T-cell (primary cell): Measurements from ENCODE around the gene FNBP1. TPM values are rescaled to one million over a fixed set of nuclear protein-coding genes. Genes with fewer than 3 reads are reported as not detected.

Experiments
- ATAC-seq, 4 experiments: fragments of 200-7000 bp in 3 of 4; fragments of 150-1000 bp in 1 of 4; cut with Tn5 transposase; replicated peaks in 1 of 4; 1 replicate in 3 of 4; 2 replicates in 1 of 4; pipeline ENCODE4 v1.10.0; 2021; ENCODE audit warnings: moderate library complexity in 3 of 4, mild to moderate bottlenecking in 2 of 4, moderate number of reproducible peaks in 1 of 4
- CTCF ChIA-PET, 2 donors: fragments of 300-600 bp; sonication (Branson Sonifier 250); formaldehyde crosslinking; loops; one replicate each; lab custom pipeline; 2022; ENCODE audit warnings: antibody characterized with exemption in 2 of 2; lab: Charles Lee
- POLR2A ChIA-PET, 2 donors: fragments of 300-600 bp; sonication (Branson Sonifier 250); formaldehyde crosslinking; loops; one replicate each; lab custom pipeline; 2022; ENCODE audit warnings: antibody characterized with exemption in 2 of 2; lab: Charles Lee
- DNase-seq, 35 experiments: peaks; one replicate each; pipeline versions ENCODE4 v3.0.0 to v3.0.0-alpha.2; 2013 to 2023
- H3K27ac ChIP-seq: one replicate; pipeline ENCODE4 v1.5.1; 2013; ENCODE audit warnings: low read length
- H3K27me3 ChIP-seq, 2 experiments: replicated peaks in 1 of 2; 1 replicate in 1 of 2; 2 replicates in 1 of 2; pipeline versions ENCODE4 v1.6.1 to v1.7.0; 2013; ENCODE audit warnings: low read length in 1 of 2, mixed read lengths in 1 of 2; ENCODE audit not compliant: control insufficient read depth in 2 of 2, insufficient read depth in 2 of 2; ENCODE audit errors: extremely low read depth in 1 of 2
- H3K36me3 ChIP-seq, 2 donors: 1 replicate in 1 of 2; 2 replicates in 1 of 2; pipeline versions ENCODE4 v1.6.1 to v1.7.0; 2013; ENCODE audit warnings: low read length in 1 of 2; ENCODE audit not compliant: control insufficient read depth in 2 of 2, insufficient read depth in 1 of 2; ENCODE audit errors: extremely low read depth in 1 of 2
- H3K4me1 ChIP-seq, 2 experiments: 1 replicate in 1 of 2; 2 replicates in 1 of 2; pipeline versions ENCODE4 v1.6.1 to v1.7.0; 2013; ENCODE audit warnings: low read length in 2 of 2, mixed read lengths in 1 of 2; ENCODE audit not compliant: insufficient read depth in 2 of 2, control insufficient read depth in 1 of 2; ENCODE audit errors: extremely low read depth in 1 of 2
- H3K4me3 ChIP-seq, 2 donors: 1 replicate in 1 of 2; 2 replicates in 1 of 2; pipeline versions ENCODE4 v1.5.1 to v1.7.0; 2013; ENCODE audit warnings: mild to moderate bottlenecking in 2 of 2, low read length in 1 of 2, moderate library complexity in 1 of 2; ENCODE audit not compliant: control insufficient read depth in 1 of 2; ENCODE audit errors: extremely low read depth in 1 of 2
- H3K9me3 ChIP-seq: 2 replicates; pipeline ENCODE4 v1.7.0; 2013
- H3K27ac Mint-ChIP-seq, 2 donors: one replicate each; pipeline ENCODE4 v1.8.0; 2020 to 2021; ENCODE audit warnings: mild to moderate bottlenecking in 2 of 2, mixed read lengths in 2 of 2
- H3K27me3 Mint-ChIP-seq, 2 donors: one replicate each; pipeline ENCODE4 v1.8.0; 2021 to 2022; ENCODE audit warnings: mixed read lengths in 2 of 2
- H3K36me3 Mint-ChIP-seq: one replicate; pipeline ENCODE4 v1.8.0; 2021; ENCODE audit warnings: mixed read lengths
- H3K4me1 Mint-ChIP-seq, 3 donors: one replicate each; pipeline ENCODE4 v1.8.0; 2020 to 2022; ENCODE audit warnings: mixed read lengths in 3 of 3, mild to moderate bottlenecking in 1 of 3
- H3K4me3 Mint-ChIP-seq, 3 donors: one replicate each; pipeline ENCODE4 v1.8.0; 2020 to 2022; ENCODE audit warnings: mild to moderate bottlenecking in 3 of 3, mixed read lengths in 3 of 3, moderate library complexity in 3 of 3
- H3K9me3 Mint-ChIP-seq, 3 donors: one replicate each; pipeline ENCODE4 v1.8.0; 2020 to 2022; ENCODE audit warnings: mixed read lengths in 3 of 3
- WGBS: methylation state at CpG from one replicate; pipeline ENCODE4 v1.1.5; 2013; ENCODE audit warnings: missing lambda C conversion rate; ENCODE audit not compliant: insufficient coverage; 5-methylcytosine and 5-hydroxymethylcytosine counted together
- total RNA-seq, 35 experiments: library from RNA in 6 of 35; stranded (reverse) in 6 of 35; fragments of 120-200 nt in 1 of 35; gene quantifications; one replicate each; pipeline versions ENCODE4 v1.2.1 to v1.2.4 and lab custom pipeline; 2013 to 2026

FNBP1 gene
- total RNA-seq, 5 donors from 2014 or later (not counting 1 experiment from before 2014, with no cell fraction given) = 166 to 211 (median 182) TPM

GRCh38 chr9:129910628-129911567 lies 132.1 kb downstream of the FNBP1 start:
- H3K27me3 ChIP-seq = no peaks in the 10 kb centered on the region
- Mint-ChIP-seq H3K4me1 (peaks cover 10 to 20% (median 17%) of the 10 kb centered on the region in 3 donors), H3K9me3 (no peaks in the 10 kb centered on the region), H3K36me3 (peaks cover 45% of the 10 kb centered on the region), H3K27ac (peak overlapping the region; percentile 69 to 85), H3K27me3 (no peaks in the 10 kb centered on the region), H3K4me3 (no peak overlapping the region)
- ATAC-seq (no peak), DNase-seq (no peak)
- no peak overlapping the region for H3K27ac ChIP-seq
- H3K4me3 ChIP-seq = no peak overlapping the region
- peaks cover 3 to 72% of the 10 kb centered on the region in 2 donors for H3K36me3 ChIP-seq
- 96% methylated on average over 10 of the region's 15 CpGs for WGBS
- peaks cover 0 to 5% of the 10 kb centered on the region in 2 experiments for H3K4me1 ChIP-seq
- POLR2A ChIA-PET = interaction anchor here in 1 of 2 donors (0.5 kb wide), 1 partner anchor 56 kb away, joined by 3 read pairs; no protein-coding TSS in a partner anchor
- no peaks in the 10 kb centered on the region for H3K9me3 ChIP-seq
- CTCF ChIA-PET = no interaction called here

DNA sequence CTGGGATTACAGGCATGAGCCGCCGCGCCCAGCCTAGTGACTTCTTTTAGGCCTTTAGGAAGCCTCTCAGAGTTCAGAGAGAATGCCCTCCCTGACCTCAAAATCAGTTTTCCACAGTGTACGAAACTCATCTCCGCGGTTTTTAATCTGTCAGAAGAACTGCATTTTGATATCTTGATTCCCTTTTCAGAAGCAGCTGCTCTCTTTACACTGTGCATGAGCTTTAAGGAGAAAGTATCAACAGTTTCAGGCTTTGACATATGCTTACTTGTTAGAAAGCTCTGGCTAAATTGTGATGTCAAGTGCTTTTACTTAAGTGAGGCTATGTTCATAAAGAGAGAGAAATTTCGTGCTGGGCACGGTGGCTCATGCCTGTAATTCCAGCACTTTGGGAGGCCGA lies 133.1 kb downstream of the FNBP1 start:
- no peak overlapping the region for H3K27ac ChIP-seq
- no peaks in the 10 kb centered on the region for H3K27me3 ChIP-seq
- Mint-ChIP-seq H3K27ac (peak overlapping the region; percentile 80 to 81), H3K9me3 (no peaks in the 10 kb centered on the region), H3K27me3 (no peaks in the 10 kb centered on the region), H3K36me3 (peaks cover 48% of the 10 kb centered on the region), H3K4me1 (peaks cover 13 to 17% (median 17%) of the 10 kb centered on the region in 3 donors), H3K4me3 (no peak overlapping the region)
- 97% methylated on average over 7 of the region's 9 CpGs for WGBS
- H3K9me3 ChIP-seq = no peaks in the 10 kb centered on the region
- DNase-seq (no peak), ATAC-seq (no peak)
- CTCF ChIA-PET = interaction anchor here in 1 of 2 donors (0.7 kb wide), 1 partner anchor 115 kb away, joined by 3 read pairs; no protein-coding TSS in a partner anchor
- no peak overlapping the region for H3K4me3 ChIP-seq
- peaks cover 3 to 72% of the 10 kb centered on the region in 2 donors for H3K36me3 ChIP-seq
- POLR2A ChIA-PET = interaction anchor here in 1 of 2 donors (0.7 kb wide), 1 partner anchor 57 kb away, joined by 4 read pairs; no protein-coding TSS in a partner anchor
- H3K4me1 ChIP-seq = peaks cover 0 to 3% of the 10 kb centered on the region in 2 experiments

- Histone ChIP-seq H3K36me3 (peaks cover 3 to 77% of the 10 kb centered on the region in 2 donors), H3K4me3 (no peak overlapping the region), H3K4me1 (peaks cover 0 to 3% of the 10 kb centered on the region in 2 experiments), H3K27me3 (no peaks in the 10 kb centered on the region), H3K9me3 (no peaks in the 10 kb centered on the region), H3K27ac (no peak overlapping the region)
- ChIA-PET POLR2A (interaction anchor here in 1 of 2 donors (0.6 kb wide), 1 partner anchor 1555 kb away, joined by 3 read pairs; no protein-coding TSS in a partner anchor), CTCF (no interaction called here)
- H3K27ac Mint-ChIP-seq = peak overlapping the region; percentile 80 to 81
- peaks cover 57% of the 10 kb centered on the region for H3K36me3 Mint-ChIP-seq
- WGBS = no CpG with 5 or more reads among the region's 4 CpGs
- no peak overlapping the region for H3K4me3 Mint-ChIP-seq
- ATAC-seq (no peak), DNase-seq (no peak)
- H3K9me3 Mint-ChIP-seq = no peaks in the 10 kb centered on the region
- peaks cover 17 to 25% (median 25%) of the 10 kb centered on the region in 3 donors for H3K4me1 Mint-ChIP-seq
- H3K27me3 Mint-ChIP-seq = no peaks in the 10 kb centered on the region
These were observed 134.1 kb downstream of the FNBP1 start for GRCh38 chr9:129908906-129909305.

DNA sequence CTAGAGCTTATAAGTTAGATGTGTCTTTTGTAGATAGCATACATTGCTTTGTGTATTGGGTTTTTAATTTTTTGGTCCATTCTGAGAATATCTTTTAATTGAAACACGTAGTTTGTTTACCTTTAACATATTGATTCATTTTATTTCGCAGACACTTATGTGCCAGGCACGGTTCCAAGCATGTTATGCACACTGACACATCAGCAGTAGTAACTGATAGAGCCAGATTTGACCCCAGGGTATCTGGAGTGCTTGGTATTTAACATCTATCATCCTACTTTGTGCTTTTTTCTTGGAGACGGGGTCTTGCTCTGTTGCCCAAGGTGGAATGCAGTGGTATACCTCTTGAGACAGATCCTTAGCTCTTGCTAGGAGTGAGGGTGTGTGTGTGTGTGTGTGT lies 135.8 kb downstream of the FNBP1 start:
- Histone ChIP-seq H3K4me3 (no peak overlapping the region), H3K27ac (no peak overlapping the region), H3K36me3 (peaks cover 8 to 86% of the 10 kb centered on the region in 2 donors), H3K9me3 (no peaks in the 10 kb centered on the region), H3K4me1 (peaks cover 0 to 3% of the 10 kb centered on the region in 2 experiments), H3K27me3 (no peaks in the 10 kb centered on the region)
- CTCF ChIA-PET = interaction anchor here in 1 of 2 donors (0.7 kb wide), 2 partner anchors 35 to 745 kb away, joined by 4 to 8 read pairs; no protein-coding TSS in a partner anchor
- H3K27ac Mint-ChIP-seq = peak overlapping the region; percentile 30 to 34
- no peak for DNase-seq
- H3K9me3 Mint-ChIP-seq = no peaks in the 10 kb centered on the region
- WGBS = no CpG with 5 or more reads among the region's 4 CpGs
- peaks cover 17 to 28% (median 25%) of the 10 kb centered on the region in 3 donors for H3K4me1 Mint-ChIP-seq
- H3K4me3 Mint-ChIP-seq = peak overlapping the region in 1 of 3 donors; percentile 1
- POLR2A ChIA-PET = interaction anchor here in 1 of 2 donors (0.5 kb wide), 1 partner anchor 169 kb away, joined by 3 read pairs; no protein-coding TSS in a partner anchor
- peaks cover 61% of the 10 kb centered on the region for H3K36me3 Mint-ChIP-seq
- H3K27me3 Mint-ChIP-seq = no peaks in the 10 kb centered on the region
- ATAC-seq = no peak

DNA sequence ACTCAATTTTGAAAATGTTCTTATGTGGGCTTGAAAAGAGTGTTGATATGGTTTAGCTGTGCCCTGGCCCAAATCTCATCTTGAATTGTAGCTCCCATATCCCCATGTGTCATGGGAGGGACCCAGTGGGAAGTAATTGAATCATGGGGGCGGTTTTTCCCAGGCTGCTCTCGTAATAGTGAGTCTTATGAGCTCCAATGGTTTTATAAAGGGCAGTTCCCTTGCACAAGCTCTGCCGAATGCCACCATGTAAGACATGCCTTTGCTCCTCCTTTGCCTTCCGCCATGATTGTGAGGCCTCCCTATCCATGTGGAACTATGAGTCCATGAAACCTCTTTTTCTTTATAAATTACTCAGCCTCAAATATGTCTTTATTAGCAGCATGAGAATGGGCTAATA lies 136.7 kb downstream of the FNBP1 start:
- no CpG with 5 or more reads among the region's 4 CpGs for WGBS
- H3K9me3 Mint-ChIP-seq = no peaks in the 10 kb centered on the region
- Histone ChIP-seq H3K27me3 (no peaks in the 10 kb centered on the region), H3K36me3 (peaks cover 12 to 85% of the 10 kb centered on the region in 2 donors), H3K4me1 (no peaks in the 10 kb centered on the region), H3K4me3 (no peak overlapping the region), H3K9me3 (no peaks in the 10 kb centered on the region), H3K27ac (no peak overlapping the region)
- H3K27ac Mint-ChIP-seq = peak overlapping the region; percentile 52 to 55
- H3K36me3 Mint-ChIP-seq = peaks cover 68% of the 10 kb centered on the region
- DNase-seq (no peak), ATAC-seq (no peak)
- no peak overlapping the region for H3K4me3 Mint-ChIP-seq
- H3K27me3 Mint-ChIP-seq = no peaks in the 10 kb centered on the region
- POLR2A ChIA-PET = interaction anchor here (0.6 to 1.1 kb wide), 3 partner anchors 11 to 33 kb away, joined by 3 to 6 read pairs (median 5); no protein-coding TSS in a partner anchor
- peaks cover 17 to 32% (median 28%) of the 10 kb centered on the region in 3 donors for H3K4me1 Mint-ChIP-seq
- CTCF ChIA-PET = no interaction called here

DNA sequence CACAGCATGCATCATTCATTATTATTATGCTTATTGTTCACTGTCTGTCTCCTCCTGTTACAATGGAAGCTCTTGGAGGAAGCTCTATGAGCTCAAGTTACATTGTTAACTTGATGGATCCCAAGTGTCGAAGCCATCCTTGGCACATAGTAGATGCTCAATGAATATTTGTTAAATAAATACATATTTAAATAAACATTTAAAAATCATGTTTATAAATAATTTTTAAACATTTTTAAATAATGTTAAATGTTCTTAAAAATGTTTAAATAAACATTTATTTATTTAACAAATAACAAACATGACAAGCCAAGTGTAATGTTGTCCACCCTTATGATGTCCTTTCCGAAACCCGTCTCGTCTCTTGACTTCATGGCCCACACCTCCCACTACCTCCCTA lies 138.3 kb downstream of the FNBP1 start:
- no peak overlapping the region for H3K27ac ChIP-seq
- POLR2A ChIA-PET = interaction anchor here in 1 of 2 donors (1.0 kb wide), 1 partner anchor 9 kb away, joined by 4 read pairs; no protein-coding TSS in a partner anchor

More for the DNA sequence above, 138.3 kb downstream of the FNBP1 start:
- no peaks in the 10 kb centered on the region for H3K9me3 Mint-ChIP-seq
- 100% methylated on average over 3 of the region's 4 CpGs for WGBS
- CTCF ChIA-PET = interaction anchor here in 1 of 2 donors (1.4 kb wide), 1 partner anchor 19 kb away, joined by 4 read pairs; no protein-coding TSS in a partner anchor
- no peaks in the 10 kb centered on the region for H3K27me3 Mint-ChIP-seq
- peak overlapping the region; percentile 24 to 72 for H3K27ac Mint-ChIP-seq
- ATAC-seq = no peak
- no peaks in the 10 kb centered on the region for H3K9me3 ChIP-seq
- H3K4me3 Mint-ChIP-seq = no peak overlapping the region
- no peak overlapping the region for H3K4me3 ChIP-seq
- H3K27me3 ChIP-seq = no peaks in the 10 kb centered on the region
- peaks cover 67% of the 10 kb centered on the region for H3K36me3 Mint-ChIP-seq
- peaks cover 17 to 31% (median 19%) of the 10 kb centered on the region in 3 donors for H3K4me1 Mint-ChIP-seq
- no peak for DNase-seq
- peaks cover 0 to 2% of the 10 kb centered on the region in 2 experiments for H3K4me1 ChIP-seq
- H3K36me3 ChIP-seq = peaks cover 22 to 90% of the 10 kb centered on the region in 2 donors
